HepG2 (cell line): ENCODE measurements around the gene ALOX5. TPM values are rescaled to one million over a fixed set of nuclear protein-coding genes. Genes with fewer than 3 reads are reported as not detected.

Source experiments
- ATF7 ChIP-seq, 2 experiments: fragments of 450-650 bp in 1 of 2; sonication (generic) in 1 of 2; formaldehyde crosslinking in 1 of 2; IDR thresholded peaks; 2 replicates each; pipeline versions ENCODE4 v1.4.0 to v1.6.1; 2016 to 2020; ENCODE audit warnings: antibody characterized with exemption in 1 of 2, mild to moderate bottlenecking in 1 of 2, missing genetic modification reagents in 1 of 2
- FOXA1 ChIP-seq, 2 experiments: fragments of 450-650 bp in 1 of 2; sonication (generic) in 1 of 2; formaldehyde crosslinking in 1 of 2; IDR thresholded peaks; 2 replicates each; pipeline versions ENCODE4 v1.4.0 to v1.6.1; 2016 to 2020; ENCODE audit warnings: missing genetic modification reagents in 1 of 2
- HDAC6 ChIP-seq: fragments of 200-600 bp; sonication (generic); IDR thresholded peaks from 2 replicates; pipeline ENCODE4 v1.7.0; 2017; ENCODE audit warnings: mild to moderate bottlenecking, antibody characterized with exemption, low read length, low read depth
- MAZ ChIP-seq, 2 experiments: sonication (generic) in 1 of 2; formaldehyde crosslinking in 1 of 2; IDR thresholded peaks; 2 replicates each; pipeline versions ENCODE4 v1.5.0 to v1.6.1; 2012 to 2020; ENCODE audit warnings: low read depth in 2 of 2, mild to moderate bottlenecking in 2 of 2, borderline replicate concordance in 1 of 2, improper control_type of control experiment in 1 of 2, low read length in 1 of 2, missing genetic modification reagents in 1 of 2, moderate library complexity in 1 of 2
- NFYC ChIP-seq: IDR thresholded peaks from 2 replicates; pipeline ENCODE4 v1.6.1; 2016; ENCODE audit warnings: missing genetic modification reagents, missing compliant biosample characterization
- SIX1 ChIP-seq: sonication (generic); formaldehyde crosslinking; IDR thresholded peaks from 2 replicates; pipeline ENCODE4 v1.4.0; 2020; ENCODE audit warnings: missing genetic modification reagents, borderline replicate concordance
- SSRP1 ChIP-seq: IDR thresholded peaks from 2 replicates; pipeline ENCODE4 v1.6.1; 2016; ENCODE audit warnings: control low read depth
- STAG1 ChIP-seq: sonication (generic); formaldehyde crosslinking; IDR thresholded peaks from 2 replicates; pipeline ENCODE4 v1.4.0; 2020; ENCODE audit warnings: missing genetic modification reagents
- ZFP90 ChIP-seq: sonication (generic); formaldehyde crosslinking; IDR thresholded peaks from 2 replicates; pipeline ENCODE4 v1.8.0; 2022; ENCODE audit warnings: missing genetic modification reagents, mild to moderate bottlenecking, inconsistent platforms, borderline replicate concordance
- ZKSCAN5 ChIP-seq: sonication (generic); formaldehyde crosslinking; IDR thresholded peaks from 2 replicates; pipeline ENCODE4 v1.5.1; 2020; ENCODE audit warnings: mild to moderate bottlenecking, missing genetic modification reagents
- ZNF12 ChIP-seq: sonication (generic); formaldehyde crosslinking; IDR thresholded peaks from 2 replicates; pipeline ENCODE4 v1.5.0; 2020; ENCODE audit warnings: missing genetic modification reagents
- ZNF280D ChIP-seq: sonication (generic); formaldehyde crosslinking; IDR thresholded peaks from 2 replicates; pipeline ENCODE4 v1.5.1; 2020; ENCODE audit warnings: mild to moderate bottlenecking, missing genetic modification reagents
- ZNF34 ChIP-seq: sonication (generic); formaldehyde crosslinking; IDR thresholded peaks from 2 replicates; pipeline ENCODE4 v1.4.0; 2020; ENCODE audit warnings: mild to moderate bottlenecking, missing genetic modification reagents, borderline replicate concordance
- ZNF414 ChIP-seq: sonication (generic); formaldehyde crosslinking; IDR thresholded peaks from 2 replicates; pipeline ENCODE4 v1.5.0; 2020; ENCODE audit warnings: missing genetic modification reagents
- ZNF570 ChIP-seq: sonication (generic); formaldehyde crosslinking; IDR thresholded peaks from 2 replicates; pipeline ENCODE4 v1.4.0; 2020; ENCODE audit warnings: mild to moderate bottlenecking, missing genetic modification reagents, borderline replicate concordance
- ZNF768 ChIP-seq: sonication (generic); formaldehyde crosslinking; IDR thresholded peaks from 2 replicates; pipeline ENCODE4 v1.4.0; 2020; ENCODE audit warnings: missing genetic modification reagents
- ZSCAN22 ChIP-seq: sonication (generic); formaldehyde crosslinking; IDR thresholded peaks from 2 replicates; pipeline ENCODE4 v1.4.0; 2020; ENCODE audit warnings: mild to moderate bottlenecking, missing genetic modification reagents
- polyA plus RNA-seq, 8 experiments: library from polyadenylated mRNA; depleted of rRNA in 3 of 8; stranded (reverse) in 7 of 8; unstranded in 1 of 8; fragments of >200 nt; fragmentation: Illumina TruSeq in 4 of 8; extraction: Trizol in 4 of 8; gene quantifications; 2 replicates each; pipeline versions ENCODE4 v1.2.1 to v1.2.3, GENCODE V29; 2011 to 2016; ENCODE audit warnings: low read depth in 4 of 8, missing spikeins in 1 of 8, mixed read lengths in 1 of 8; ENCODE audit not compliant: insufficient read depth in 1 of 8
- total RNA-seq, 5 experiments: library from RNA; depleted of rRNA; stranded (reverse); fragments of >200 nt; fragmentation: Illumina TruSeq; extraction: Trizol; gene quantifications; 2 replicates each; pipeline ENCODE4 v1.2.3, GENCODE V29; 2016; ENCODE audit warnings: low read depth in 1 of 5
- TF ChIP-seq, protein P1 (sequence below): sonication (generic); formaldehyde crosslinking; IDR thresholded peaks from 2 replicates; pipeline ENCODE4 v1.9.0; 2022; ENCODE audit warnings: missing genetic modification reagents, mild to moderate bottlenecking, borderline replicate concordance
- TF ChIP-seq, protein P2 (sequence below): sonication (generic); formaldehyde crosslinking; IDR thresholded peaks from 2 replicates; pipeline ENCODE4 v1.8.1; 2023; ENCODE audit warnings: missing genetic modification reagents, inconsistent platforms, borderline replicate concordance
- TF ChIP-seq, protein P3 (sequence below): sonication (generic); formaldehyde crosslinking; IDR thresholded peaks from 2 replicates; pipeline ENCODE4 v1.9.0; 2021; ENCODE audit warnings: missing genetic modification reagents, mild to moderate bottlenecking, borderline replicate concordance

Gene ALOX5
- total and polyA plus RNA-seq, 2 of the 13 experiments (the other 11 are each of a cell fraction or from before 2014, with no cell fraction given): 0.04 TPM; not detected in 1

DNA sequence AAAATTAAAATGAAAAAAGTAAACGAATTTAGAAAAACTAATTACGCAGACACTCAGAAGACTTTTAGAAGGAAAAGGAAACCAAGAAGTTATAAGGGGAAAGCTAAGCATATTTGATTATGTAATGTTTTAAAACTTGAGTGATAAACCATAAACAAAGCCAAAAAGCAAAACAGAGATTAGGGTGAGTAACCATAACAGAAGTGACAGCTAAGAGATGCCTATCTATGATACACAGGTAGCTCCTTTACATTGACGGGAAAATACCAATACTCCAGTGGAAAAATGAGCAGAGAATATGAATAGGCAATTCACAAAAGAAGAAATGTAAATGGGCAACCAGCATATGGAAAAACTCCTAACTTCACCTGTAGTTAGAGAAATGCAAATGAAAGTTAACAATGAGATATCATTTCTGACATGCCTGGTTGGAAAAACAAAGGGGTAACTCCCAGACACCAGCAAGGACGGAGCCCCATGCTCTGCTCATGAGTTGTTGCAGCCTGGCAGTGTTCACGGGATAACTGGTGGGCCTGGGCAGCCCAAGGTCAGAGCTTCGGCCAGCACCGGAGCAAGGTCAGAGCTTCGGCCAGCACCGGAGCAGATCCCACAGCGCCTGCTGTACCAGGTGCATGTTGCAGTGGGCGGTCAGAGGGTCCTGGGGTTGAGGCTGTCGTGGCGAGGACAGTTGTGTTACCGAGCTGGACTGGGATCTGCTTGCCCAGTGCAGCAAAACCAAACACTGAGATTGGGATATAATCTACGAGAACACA, 58.9 kb downstream of the ALOX5 start (continued):
- TF ChIP-seq, protein P1, sequence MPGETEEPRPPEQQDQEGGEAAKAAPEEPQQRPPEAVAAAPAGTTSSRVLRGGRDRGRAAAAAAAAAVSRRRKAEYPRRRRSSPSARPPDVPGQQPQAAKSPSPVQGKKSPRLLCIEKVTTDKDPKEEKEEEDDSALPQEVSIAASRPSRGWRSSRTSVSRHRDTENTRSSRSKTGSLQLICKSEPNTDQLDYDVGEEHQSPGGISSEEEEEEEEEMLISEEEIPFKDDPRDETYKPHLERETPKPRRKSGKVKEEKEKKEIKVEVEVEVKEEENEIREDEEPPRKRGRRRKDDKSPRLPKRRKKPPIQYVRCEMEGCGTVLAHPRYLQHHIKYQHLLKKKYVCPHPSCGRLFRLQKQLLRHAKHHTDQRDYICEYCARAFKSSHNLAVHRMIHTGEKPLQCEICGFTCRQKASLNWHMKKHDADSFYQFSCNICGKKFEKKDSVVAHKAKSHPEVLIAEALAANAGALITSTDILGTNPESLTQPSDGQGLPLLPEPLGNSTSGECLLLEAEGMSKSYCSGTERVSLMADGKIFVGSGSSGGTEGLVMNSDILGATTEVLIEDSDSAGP (CRISPR knock-in tag): no peak
- TF ChIP-seq, protein P2, sequence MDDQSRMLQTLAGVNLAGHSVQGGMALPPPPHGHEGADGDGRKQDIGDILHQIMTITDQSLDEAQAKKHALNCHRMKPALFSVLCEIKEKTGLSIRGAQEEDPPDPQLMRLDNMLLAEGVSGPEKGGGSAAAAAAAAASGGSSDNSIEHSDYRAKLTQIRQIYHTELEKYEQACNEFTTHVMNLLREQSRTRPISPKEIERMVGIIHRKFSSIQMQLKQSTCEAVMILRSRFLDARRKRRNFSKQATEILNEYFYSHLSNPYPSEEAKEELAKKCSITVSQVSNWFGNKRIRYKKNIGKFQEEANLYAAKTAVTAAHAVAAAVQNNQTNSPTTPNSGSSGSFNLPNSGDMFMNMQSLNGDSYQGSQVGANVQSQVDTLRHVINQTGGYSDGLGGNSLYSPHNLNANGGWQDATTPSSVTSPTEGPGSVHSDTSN (CRISPR knock-in tag): no peak
- TF ChIP-seq ZNF414 (CRISPR knock-in tag) (no peak), ZNF12 (CRISPR knock-in tag) (no peak), SSRP1 (CRISPR knock-in tag) (no peak), ZFP90 (CRISPR knock-in tag) (no peak), STAG1 (CRISPR knock-in tag) (no peak), MAZ (IDR thresholded peaks at IDR 0.05; ENCODE audit: borderline replicate concordance, low read depth, low read length) (no peak), MAZ (CRISPR knock-in tag; IDR thresholded peaks at IDR 0.05; ENCODE audit: low read depth) (no peak), ZSCAN22 (CRISPR knock-in tag) (no peak), ZKSCAN5 (CRISPR knock-in tag) (no peak), NFYC (CRISPR knock-in tag) (no peak), ZNF34 (no peak), ATF7 (IDR thresholded peaks at IDR 0.05) (0 out of 2 replicates have a peak, but pooled peaks have one; percentile 13), ATF7 (CRISPR knock-in tag; IDR thresholded peaks at IDR 0.05) (no peak), HDAC6 (no peak), ZNF768 (0 out of 2 replicates have a peak, but pooled peaks have one; percentile 12), ZNF280D (CRISPR knock-in tag) (no peak), ZNF570 (CRISPR knock-in tag) (no peak), FOXA1 (IDR thresholded peaks at IDR 0.05) (no peak), FOXA1 (CRISPR knock-in tag; IDR thresholded peaks at IDR 0.05) (no peak), SIX1 (CRISPR knock-in tag) (no peak)
- TF ChIP-seq, protein P3, sequence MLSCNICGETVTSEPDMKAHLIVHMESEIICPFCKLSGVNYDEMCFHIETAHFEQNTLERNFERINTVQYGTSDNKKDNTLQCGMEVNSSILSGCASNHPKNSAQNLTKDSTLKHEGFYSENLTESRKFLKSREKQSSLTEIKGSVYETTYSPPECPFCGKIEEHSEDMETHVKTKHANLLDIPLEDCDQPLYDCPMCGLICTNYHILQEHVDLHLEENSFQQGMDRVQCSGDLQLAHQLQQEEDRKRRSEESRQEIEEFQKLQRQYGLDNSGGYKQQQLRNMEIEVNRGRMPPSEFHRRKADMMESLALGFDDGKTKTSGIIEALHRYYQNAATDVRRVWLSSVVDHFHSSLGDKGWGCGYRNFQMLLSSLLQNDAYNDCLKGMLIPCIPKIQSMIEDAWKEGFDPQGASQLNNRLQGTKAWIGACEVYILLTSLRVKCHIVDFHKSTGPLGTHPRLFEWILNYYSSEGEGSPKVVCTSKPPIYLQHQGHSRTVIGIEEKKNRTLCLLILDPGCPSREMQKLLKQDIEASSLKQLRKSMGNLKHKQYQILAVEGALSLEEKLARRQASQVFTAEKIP (CRISPR knock-in tag): no peak
